ENCODE data around the gene TMEM51.

Gene TMEM51

DNA sequence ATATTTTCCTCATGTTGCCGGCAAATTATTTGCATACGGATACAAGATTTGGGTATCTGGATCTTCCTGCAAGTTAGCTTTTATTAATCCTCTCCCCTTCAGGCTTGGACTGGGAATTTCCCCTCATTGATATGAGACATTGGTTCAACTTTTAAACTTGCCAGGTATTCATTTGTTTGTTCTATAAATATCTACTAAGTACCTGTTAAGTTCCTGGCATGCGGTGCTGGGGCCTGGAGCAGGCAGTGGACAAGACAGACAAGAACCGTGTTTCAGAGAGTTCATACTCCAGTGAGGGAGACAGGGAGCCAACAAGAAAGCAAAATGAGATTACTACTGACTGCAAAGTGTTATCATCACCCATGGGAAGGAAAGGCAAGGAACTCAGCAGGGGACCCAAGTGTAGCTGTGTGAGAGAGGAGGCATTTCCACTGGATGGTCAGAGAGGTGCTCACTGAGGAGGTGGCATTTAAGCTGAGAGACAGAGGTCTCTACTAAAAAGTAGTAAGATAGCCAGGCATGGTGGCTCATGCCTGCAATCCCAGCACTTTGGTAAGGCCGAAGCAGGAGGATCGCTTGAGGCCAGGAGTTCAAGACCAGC, 54.4 kb downstream of the TMEM51 start:
- DNase-seq (ENCODE audit: insufficient read length, low spot score), result no peak
- FAIRE-seq, result no peak
- TF ChIP-seq, protein P1, sequence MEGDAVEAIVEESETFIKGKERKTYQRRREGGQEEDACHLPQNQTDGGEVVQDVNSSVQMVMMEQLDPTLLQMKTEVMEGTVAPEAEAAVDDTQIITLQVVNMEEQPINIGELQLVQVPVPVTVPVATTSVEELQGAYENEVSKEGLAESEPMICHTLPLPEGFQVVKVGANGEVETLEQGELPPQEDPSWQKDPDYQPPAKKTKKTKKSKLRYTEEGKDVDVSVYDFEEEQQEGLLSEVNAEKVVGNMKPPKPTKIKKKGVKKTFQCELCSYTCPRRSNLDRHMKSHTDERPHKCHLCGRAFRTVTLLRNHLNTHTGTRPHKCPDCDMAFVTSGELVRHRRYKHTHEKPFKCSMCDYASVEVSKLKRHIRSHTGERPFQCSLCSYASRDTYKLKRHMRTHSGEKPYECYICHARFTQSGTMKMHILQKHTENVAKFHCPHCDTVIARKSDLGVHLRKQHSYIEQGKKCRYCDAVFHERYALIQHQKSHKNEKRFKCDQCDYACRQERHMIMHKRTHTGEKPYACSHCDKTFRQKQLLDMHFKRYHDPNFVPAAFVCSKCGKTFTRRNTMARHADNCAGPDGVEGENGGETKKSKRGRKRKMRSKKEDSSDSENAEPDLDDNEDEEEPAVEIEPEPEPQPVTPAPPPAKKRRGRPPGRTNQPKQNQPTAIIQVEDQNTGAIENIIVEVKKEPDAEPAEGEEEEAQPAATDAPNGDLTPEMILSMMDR (IDR thresholded peaks at IDR 0.05; ENCODE audit: insufficient read depth, missing control alignments), result no peak

DNA sequence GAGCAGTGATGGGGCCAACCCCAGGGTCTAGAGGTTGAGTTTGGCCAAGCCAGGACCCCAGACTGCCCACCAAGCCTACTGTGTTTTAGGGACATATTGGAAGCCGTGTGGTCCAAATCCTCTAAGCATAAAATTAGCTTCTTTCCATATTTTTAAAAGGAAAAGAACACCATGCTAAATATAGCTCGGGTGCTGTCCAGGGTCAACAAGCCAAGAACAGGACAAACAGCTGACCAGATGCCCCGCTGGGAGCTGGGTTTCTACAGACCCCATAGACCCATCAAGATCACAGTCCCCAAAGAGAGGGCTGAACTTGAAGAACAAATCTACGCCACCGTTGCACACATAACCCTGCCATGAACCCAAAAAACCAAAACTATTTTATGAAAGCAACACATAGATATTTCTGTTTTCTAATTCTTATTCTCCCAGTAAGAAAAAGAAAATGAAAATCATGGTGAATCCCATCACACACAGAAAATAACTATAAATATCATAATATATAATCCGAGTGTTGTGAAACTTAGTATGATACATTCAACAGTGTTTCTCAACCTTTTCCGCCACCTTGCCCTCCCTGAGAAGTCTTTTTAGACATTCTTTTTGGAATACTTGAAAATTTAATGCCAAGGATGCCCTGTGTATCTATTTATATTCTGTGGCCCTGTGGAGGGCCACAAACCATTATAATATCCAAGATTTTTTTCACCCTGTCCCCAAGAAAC, 57.3 kb downstream of the TMEM51 start:
- DNase-seq (ENCODE audit: insufficient read length, low spot score) (no peak), FAIRE-seq (no peak)
- TF ChIP-seq, protein P1 (IDR thresholded peaks at IDR 0.05; ENCODE audit: insufficient read depth, missing control alignments), result no peak

GRCh38 chr1:15211424-15211823, 57.9 kb downstream of the TMEM51 start:
- TF ChIP-seq, protein P1 (IDR thresholded peaks at IDR 0.05; ENCODE audit: insufficient read depth, missing control alignments), result no peak
- DNase-seq (ENCODE audit: insufficient read length, low spot score) (no peak), FAIRE-seq (no peak)

- TF ChIP-seq, protein P1 (IDR thresholded peaks at IDR 0.05; ENCODE audit: insufficient read depth, missing control alignments), result no peak
- DNase-seq (ENCODE audit: insufficient read length, low spot score) (no peak), FAIRE-seq (no peak)
Observed at GRCh38 chr1:15212216-15212953, 58.8 kb downstream of the TMEM51 start.

DNA sequence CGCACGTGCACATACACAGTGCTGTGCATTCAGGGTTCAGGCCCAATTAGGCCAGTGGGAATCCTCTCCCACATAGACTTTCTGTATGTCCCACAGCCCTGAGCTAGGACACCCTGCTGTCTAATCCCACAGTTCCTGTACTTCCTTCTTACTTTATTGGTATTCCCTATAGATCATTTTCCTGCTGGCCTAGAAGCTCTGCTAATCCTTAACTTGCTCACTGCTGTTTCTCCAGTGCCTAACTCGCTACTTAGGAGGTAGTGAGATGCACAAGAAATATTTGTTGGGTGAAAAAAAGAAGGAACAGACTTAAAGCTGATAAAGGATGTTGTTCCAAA, 59.4 kb downstream of the TMEM51 start:
- TF ChIP-seq, protein P1 (IDR thresholded peaks at IDR 0.05; ENCODE audit: insufficient read depth, missing control alignments), result no peak
- DNase-seq (ENCODE audit: insufficient read length, low spot score) (no peak), FAIRE-seq (no peak)

DNA sequence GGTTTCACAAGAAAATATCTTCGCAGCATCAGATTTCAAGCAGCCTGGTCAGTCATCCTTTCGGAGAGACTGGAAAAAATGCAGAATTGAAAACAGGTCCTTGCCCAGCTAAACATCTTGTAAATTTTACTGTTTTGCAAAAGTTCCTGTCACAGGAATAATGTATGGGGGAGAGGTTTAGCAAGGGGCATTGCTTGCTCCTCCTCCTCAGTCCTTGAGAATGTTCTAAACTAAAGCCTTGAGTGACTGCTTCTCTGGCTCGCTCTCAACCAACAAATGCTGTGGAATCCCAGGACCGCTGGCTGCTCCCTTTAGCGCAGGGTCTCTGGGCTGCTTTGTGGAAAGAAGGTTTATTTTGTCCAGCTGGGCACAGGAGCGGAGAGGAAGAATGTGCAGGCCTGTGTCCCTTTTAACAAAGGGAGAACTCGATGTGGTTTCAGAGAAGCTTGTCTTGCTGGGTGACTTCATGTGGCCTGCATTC, 59.8 kb downstream of the TMEM51 start:
- no peak for DNase-seq (ENCODE audit: insufficient read length, low spot score)
- TF ChIP-seq, protein P1 (IDR thresholded peaks at IDR 0.05; ENCODE audit: insufficient read depth, missing control alignments), result no peak
- FAIRE-seq, result no peak
